K562 (cell line): Measurements from ENCODE around the gene HSDL1. TPM values are rescaled to one million over a fixed set of nuclear protein-coding genes. Genes with fewer than 3 reads are reported as not detected.

Experiments used
- HCFC1 ChIP-seq: IDR thresholded peaks from 2 replicates; pipeline ENCODE4 v1.6.1; 2012; ENCODE audit warnings: low read depth, low read length, improper control_type of control experiment
- MCM5 ChIP-seq: fragments of 450-650 bp; IDR thresholded peaks from 2 replicates; pipeline ENCODE4 v1.6.1; 2016; ENCODE audit warnings: low read depth
- PTRF ChIP-seq: fragments of 450-650 bp; IDR thresholded peaks from 2 replicates; pipeline ENCODE4 v1.6.1; 2016; ENCODE audit warnings: mild to moderate bottlenecking, missing genetic modification characterization, missing compliant biosample characterization
- RBM17 ChIP-seq: fragments of 200-400 bp; formaldehyde crosslinking; IDR thresholded peaks from 2 replicates; pipeline ENCODE4 v1.6.1; 2017; ENCODE audit warnings: low read depth, mild to moderate bottlenecking, low read length, borderline replicate concordance
- TGIF2 ChIP-seq: sonication (generic); formaldehyde crosslinking; IDR thresholded peaks from 2 replicates; pipeline ENCODE4 v1.8.1; 2022; ENCODE audit warnings: mild to moderate bottlenecking, missing genetic modification reagents, moderate library complexity
- ZC3H4 ChIP-seq: sonication (generic); formaldehyde crosslinking; IDR thresholded peaks from 2 replicates; pipeline ENCODE4 v1.9.0; 2021; ENCODE audit warnings: missing genetic modification reagents, borderline replicate concordance
- ZFX ChIP-seq: sonication (generic); formaldehyde crosslinking; IDR thresholded peaks from 2 replicates; pipeline ENCODE4 v1.8.0; 2022; ENCODE audit warnings: mild to moderate bottlenecking, missing genetic modification reagents, moderate library complexity
- polyA plus RNA-seq, 8 experiments: library from polyadenylated mRNA; depleted of rRNA in 4 of 8; stranded (reverse) in 5 of 8; unstranded in 3 of 8; fragments of >200 nt; fragmentation: Nextera tagmentation in 2 of 8; fragmentation: Illumina TruSeq in 1 of 8; extraction: Ambion mirVana in 2 of 8; extraction: Trizol in 1 of 8; gene quantifications; 2 replicates each; pipeline versions ENCODE4 v1.2.1 to v1.2.3, GENCODE V29; 2011 to 2014; ENCODE audit warnings: inconsistent platforms in 1 of 8, missing spikeins in 1 of 8
- total RNA-seq, 7 experiments: library from RNA; depleted of rRNA in 6 of 7; stranded (reverse); fragments of >200 nt in 6 of 7; fragmentation: Illumina TruSeq in 2 of 7; extraction: Trizol in 2 of 7; gene quantifications; 2 replicates each; pipeline versions ENCODE4 v1.2.1 to v1.2.3, GENCODE V29; 2011 to 2021; ENCODE audit warnings: low replicate concordance in 1 of 7
- TF ChIP-seq, protein P1 (sequence below): fragments of 450-650 bp; formaldehyde crosslinking; IDR thresholded peaks from 2 replicates; pipeline ENCODE4 v1.4.0; 2022; ENCODE audit warnings: missing genetic modification characterization
- TF ChIP-seq, protein P2 (sequence below): fragments of 250-450 bp; sonication (Bioruptor Pico); IDR thresholded peaks from 2 replicates; pipeline ENCODE4 v1.5.0; 2021
- TF ChIP-seq, protein P3 (sequence below): fragments of 250-450 bp; sonication (Bioruptor Pico); IDR thresholded peaks from 2 replicates; pipeline ENCODE4 v1.8.0; 2021; ENCODE audit warnings: moderate library complexity, mild to moderate bottlenecking, inconsistent platforms
- TF ChIP-seq, protein P4 (sequence below): IDR thresholded peaks from 2 replicates; pipeline ENCODE4 v1.6.1; 2016; ENCODE audit warnings: missing genetic modification characterization, missing compliant biosample characterization
- TF ChIP-seq, protein P5 (sequence below): fragments of 150-350 bp; IDR thresholded peaks from 2 replicates; pipeline ENCODE4 v1.6.1; 2014; ENCODE audit warnings: low read depth, mild to moderate bottlenecking, low read length, borderline replicate concordance
- TF ChIP-seq, protein P6 (sequence below), 2 experiments: fragments of 450-650 bp in 1 of 2; IDR thresholded peaks; 2 replicates each; pipeline ENCODE4 v1.6.1; 2011 to 2017; ENCODE audit warnings: low read depth in 2 of 2, antibody characterized with exemption in 1 of 2, borderline replicate concordance in 1 of 2, low read length in 1 of 2, mild to moderate bottlenecking in 1 of 2, mixed read lengths in 1 of 2; ENCODE audit not compliant: control insufficient read depth in 1 of 2

The HSDL1 gene
- total and polyA plus RNA-seq, 9 of the 15 experiments (the other 6 are each of a cell fraction or from before 2014, with no cell fraction given): 14.8 to 41.2 (median 27.7) TPM

DNA sequence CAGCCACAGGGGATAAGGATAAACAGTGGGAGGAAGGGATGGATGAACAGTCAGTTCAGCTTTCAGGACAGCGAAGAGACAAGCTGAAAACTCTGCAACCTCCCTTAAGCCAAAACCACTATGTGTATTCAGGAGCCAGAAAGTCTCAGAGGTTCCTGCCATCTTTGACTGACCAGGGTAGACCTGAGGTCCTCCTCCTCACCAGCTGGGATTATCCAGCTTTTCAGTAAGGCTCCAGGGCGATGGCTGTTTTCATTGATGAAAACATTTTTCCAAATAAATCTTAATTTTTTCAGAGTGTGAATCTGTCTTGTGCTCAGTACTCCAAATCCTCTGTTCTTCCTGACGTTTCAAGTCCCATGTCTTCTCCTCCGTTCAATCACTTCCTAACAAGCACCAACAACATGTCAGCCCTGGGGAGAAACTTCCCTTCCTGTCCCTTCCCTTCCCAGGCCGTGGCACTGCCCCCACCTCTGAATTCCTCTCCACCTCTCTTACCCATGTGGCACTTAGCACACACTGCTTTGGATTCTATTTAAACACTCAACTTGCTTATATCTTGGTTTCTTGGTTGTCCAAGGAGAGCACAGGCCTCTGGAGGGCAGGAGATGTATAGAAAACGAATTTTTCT lies 5.2 kb downstream of the HSDL1 start (continued):
- TF ChIP-seq, protein P1, sequence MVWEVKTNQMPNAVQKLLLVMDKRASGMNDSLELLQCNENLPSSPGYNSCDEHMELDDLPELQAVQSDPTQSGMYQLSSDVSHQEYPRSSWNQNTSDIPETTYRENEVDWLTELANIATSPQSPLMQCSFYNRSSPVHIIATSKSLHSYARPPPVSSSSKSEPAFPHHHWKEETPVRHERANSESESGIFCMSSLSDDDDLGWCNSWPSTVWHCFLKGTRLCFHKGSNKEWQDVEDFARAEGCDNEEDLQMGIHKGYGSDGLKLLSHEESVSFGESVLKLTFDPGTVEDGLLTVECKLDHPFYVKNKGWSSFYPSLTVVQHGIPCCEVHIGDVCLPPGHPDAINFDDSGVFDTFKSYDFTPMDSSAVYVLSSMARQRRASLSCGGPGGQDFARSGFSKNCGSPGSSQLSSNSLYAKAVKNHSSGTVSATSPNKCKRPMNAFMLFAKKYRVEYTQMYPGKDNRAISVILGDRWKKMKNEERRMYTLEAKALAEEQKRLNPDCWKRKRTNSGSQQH (CRISPR knock-in tag): 0 out of 2 replicates have a peak, but pooled peaks have one; percentile 19
- TF ChIP-seq ZFX (CRISPR knock-in tag) (no peak), ZC3H4 (CRISPR knock-in tag) (no peak), HCFC1 (no peak; the same call in 1 of the 2 replicates), TGIF2 (CRISPR knock-in tag) (no peak), RBM17 (no peak), MCM5 (no peak), PTRF (tag) (peak; percentile 36)
- TF ChIP-seq, protein P2, sequence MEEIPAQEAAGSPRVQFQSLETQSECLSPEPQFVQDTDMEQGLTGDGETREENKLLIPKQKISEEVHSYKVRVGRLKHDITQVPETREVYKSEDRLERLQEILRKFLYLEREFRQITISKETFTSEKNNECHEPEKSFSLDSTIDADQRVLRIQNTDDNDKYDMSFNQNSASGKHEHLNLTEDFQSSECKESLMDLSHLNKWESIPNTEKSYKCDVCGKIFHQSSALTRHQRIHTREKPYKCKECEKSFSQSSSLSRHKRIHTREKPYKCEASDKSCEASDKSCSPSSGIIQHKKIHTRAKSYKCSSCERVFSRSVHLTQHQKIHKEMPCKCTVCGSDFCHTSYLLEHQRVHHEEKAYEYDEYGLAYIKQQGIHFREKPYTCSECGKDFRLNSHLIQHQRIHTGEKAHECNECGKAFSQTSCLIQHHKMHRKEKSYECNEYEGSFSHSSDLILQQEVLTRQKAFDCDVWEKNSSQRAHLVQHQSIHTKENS: no peak
- TF ChIP-seq, protein P3, sequence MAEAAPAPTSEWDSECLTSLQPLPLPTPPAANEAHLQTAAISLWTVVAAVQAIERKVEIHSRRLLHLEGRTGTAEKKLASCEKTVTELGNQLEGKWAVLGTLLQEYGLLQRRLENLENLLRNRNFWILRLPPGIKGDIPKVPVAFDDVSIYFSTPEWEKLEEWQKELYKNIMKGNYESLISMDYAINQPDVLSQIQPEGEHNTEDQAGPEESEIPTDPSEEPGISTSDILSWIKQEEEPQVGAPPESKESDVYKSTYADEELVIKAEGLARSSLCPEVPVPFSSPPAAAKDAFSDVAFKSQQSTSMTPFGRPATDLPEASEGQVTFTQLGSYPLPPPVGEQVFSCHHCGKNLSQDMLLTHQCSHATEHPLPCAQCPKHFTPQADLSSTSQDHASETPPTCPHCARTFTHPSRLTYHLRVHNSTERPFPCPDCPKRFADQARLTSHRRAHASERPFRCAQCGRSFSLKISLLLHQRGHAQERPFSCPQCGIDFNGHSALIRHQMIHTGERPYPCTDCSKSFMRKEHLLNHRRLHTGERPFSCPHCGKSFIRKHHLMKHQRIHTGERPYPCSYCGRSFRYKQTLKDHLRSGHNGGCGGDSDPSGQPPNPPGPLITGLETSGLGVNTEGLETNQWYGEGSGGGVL (CRISPR knock-in tag): 0 out of 2 replicates have a peak, but pooled peaks have one; percentile 9
- TF ChIP-seq, protein P4, sequence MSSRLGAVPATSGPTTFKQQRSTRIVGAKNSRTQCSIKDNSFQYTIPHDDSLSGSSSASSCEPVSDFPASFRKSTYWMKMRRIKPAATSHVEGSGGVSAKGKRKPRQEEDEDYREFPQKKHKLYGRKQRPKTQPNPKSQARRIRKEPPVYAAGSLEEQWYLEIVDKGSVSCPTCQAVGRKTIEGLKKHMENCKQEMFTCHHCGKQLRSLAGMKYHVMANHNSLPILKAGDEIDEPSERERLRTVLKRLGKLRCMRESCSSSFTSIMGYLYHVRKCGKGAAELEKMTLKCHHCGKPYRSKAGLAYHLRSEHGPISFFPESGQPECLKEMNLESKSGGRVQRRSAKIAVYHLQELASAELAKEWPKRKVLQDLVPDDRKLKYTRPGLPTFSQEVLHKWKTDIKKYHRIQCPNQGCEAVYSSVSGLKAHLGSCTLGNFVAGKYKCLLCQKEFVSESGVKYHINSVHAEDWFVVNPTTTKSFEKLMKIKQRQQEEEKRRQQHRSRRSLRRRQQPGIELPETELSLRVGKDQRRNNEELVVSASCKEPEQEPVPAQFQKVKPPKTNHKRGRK (tag): no peak
- TF ChIP-seq, protein P5, sequence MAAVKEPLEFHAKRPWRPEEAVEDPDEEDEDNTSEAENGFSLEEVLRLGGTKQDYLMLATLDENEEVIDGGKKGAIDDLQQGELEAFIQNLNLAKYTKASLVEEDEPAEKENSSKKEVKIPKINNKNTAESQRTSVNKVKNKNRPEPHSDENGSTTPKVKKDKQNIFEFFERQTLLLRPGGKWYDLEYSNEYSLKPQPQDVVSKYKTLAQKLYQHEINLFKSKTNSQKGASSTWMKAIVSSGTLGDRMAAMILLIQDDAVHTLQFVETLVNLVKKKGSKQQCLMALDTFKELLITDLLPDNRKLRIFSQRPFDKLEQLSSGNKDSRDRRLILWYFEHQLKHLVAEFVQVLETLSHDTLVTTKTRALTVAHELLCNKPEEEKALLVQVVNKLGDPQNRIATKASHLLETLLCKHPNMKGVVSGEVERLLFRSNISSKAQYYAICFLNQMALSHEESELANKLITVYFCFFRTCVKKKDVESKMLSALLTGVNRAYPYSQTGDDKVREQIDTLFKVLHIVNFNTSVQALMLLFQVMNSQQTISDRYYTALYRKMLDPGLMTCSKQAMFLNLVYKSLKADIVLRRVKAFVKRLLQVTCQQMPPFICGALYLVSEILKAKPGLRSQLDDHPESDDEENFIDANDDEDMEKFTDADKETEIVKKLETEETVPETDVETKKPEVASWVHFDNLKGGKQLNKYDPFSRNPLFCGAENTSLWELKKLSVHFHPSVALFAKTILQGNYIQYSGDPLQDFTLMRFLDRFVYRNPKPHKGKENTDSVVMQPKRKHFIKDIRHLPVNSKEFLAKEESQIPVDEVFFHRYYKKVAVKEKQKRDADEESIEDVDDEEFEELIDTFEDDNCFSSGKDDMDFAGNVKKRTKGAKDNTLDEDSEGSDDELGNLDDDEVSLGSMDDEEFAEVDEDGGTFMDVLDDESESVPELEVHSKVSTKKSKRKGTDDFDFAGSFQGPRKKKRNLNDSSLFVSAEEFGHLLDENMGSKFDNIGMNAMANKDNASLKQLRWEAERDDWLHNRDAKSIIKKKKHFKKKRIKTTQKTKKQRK: no peak
- TF ChIP-seq, protein P6, sequence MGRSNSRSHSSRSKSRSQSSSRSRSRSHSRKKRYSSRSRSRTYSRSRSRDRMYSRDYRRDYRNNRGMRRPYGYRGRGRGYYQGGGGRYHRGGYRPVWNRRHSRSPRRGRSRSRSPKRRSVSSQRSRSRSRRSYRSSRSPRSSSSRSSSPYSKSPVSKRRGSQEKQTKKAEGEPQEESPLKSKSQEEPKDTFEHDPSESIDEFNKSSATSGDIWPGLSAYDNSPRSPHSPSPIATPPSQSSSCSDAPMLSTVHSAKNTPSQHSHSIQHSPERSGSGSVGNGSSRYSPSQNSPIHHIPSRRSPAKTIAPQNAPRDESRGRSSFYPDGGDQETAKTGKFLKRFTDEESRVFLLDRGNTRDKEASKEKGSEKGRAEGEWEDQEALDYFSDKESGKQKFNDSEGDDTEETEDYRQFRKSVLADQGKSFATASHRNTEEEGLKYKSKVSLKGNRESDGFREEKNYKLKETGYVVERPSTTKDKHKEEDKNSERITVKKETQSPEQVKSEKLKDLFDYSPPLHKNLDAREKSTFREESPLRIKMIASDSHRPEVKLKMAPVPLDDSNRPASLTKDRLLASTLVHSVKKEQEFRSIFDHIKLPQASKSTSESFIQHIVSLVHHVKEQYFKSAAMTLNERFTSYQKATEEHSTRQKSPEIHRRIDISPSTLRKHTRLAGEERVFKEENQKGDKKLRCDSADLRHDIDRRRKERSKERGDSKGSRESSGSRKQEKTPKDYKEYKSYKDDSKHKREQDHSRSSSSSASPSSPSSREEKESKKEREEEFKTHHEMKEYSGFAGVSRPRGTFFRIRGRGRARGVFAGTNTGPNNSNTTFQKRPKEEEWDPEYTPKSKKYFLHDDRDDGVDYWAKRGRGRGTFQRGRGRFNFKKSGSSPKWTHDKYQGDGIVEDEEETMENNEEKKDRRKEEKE (IDR thresholded peaks at IDR 0.05; ENCODE audit: borderline replicate concordance in 1 of 2, control insufficient read depth in 1 of 2, low read depth in 2 of 2, low read length in 1 of 2): no peak
